Measurements from ENCODE around the gene SRPK2. TPM values are rescaled to one million over a fixed set of nuclear protein-coding genes. Genes with fewer than 3 reads are reported as not detected.

Gene SRPK2
- polyA plus RNA-seq, 1 of the 3 experiments (the other 2 are of a cell fraction) = 15.4 TPM

- Histone ChIP-seq H3K9ac (no peak overlapping the region), H3K4me2 (no peak overlapping the region), H3K27ac (ENCODE audit: low read depth in 2 of 2, low read length in 1 of 2) (no peak overlapping the region), H3K27me3 (ENCODE audit: insufficient read depth) (no peaks in the 10 kb centered on the region), H3K36me3 (replicated peaks in 1 of 2; ENCODE audit: control insufficient read depth in 1 of 2, insufficient read depth in 2 of 2, low read length in 1 of 2) (peaks cover 0 to 2% of the 10 kb centered on the region in 2 experiments), H3K9me2 (no peaks in the 10 kb centered on the region), H4K20me1 (ENCODE audit: insufficient read depth) (peaks cover 42% of the 10 kb centered on the region), H3F3A (replicated peaks; ENCODE audit: insufficient read depth) (peaks cover 13% of the 10 kb centered on the region), H3K4me1 (ENCODE audit: control insufficient read depth in 1 of 2, insufficient read depth in 2 of 2, low read depth in 1 of 2, low read length in 1 of 2) (peaks cover 12 to 34% of the 10 kb centered on the region in 2 experiments; a peak in 3 of 4 replicates), H3K4me3 (ENCODE audit: low read depth in 2 of 2, low read length in 1 of 2) (no peak overlapping the region), H3K9me3 (no peaks in the 10 kb centered on the region), H2AFZ (ENCODE audit: low read depth) (no peak overlapping the region), H3K79me2 (ENCODE audit: insufficient read depth) (peaks cover 93% of the 10 kb centered on the region)
- WGBS (ENCODE audit: low lambda C conversion rate) = 95% methylated on average over 3 of the region's 3 CpGs
- ChIA-PET POLR2A (no interaction called here), CTCF (interaction anchor here (1.0 to 1.9 kb wide), 4 partner anchors 9 to 179 kb away, joined by 3 to 5 read pairs (median 4); no protein-coding TSS in a partner anchor)
- TF ChIP-seq RAD21 (IDR thresholded peaks at IDR 0.05; ENCODE audit: low read length) (no peak), MEF2A (IDR thresholded peaks at IDR 0.05; ENCODE audit: borderline replicate concordance, low read depth) (no peak), NRF1 (IDR thresholded peaks at IDR 0.05; ENCODE audit: low read depth, low read length) (no peak)
- DNase-seq = no peak
Measured at GRCh38 chr7:105250706-105251105, 138.0 kb downstream of the SRPK2 start.

- POLR2A ChIA-PET = no interaction called here
- DNase-seq = no peak
- Histone ChIP-seq H3K4me1 (ENCODE audit: control insufficient read depth in 1 of 2, insufficient read depth in 2 of 2, low read depth in 1 of 2, low read length in 1 of 2) (peaks cover 16 to 34% of the 10 kb centered on the region in 2 experiments; a peak in 3 of 4 replicates), H3K4me3 (ENCODE audit: low read depth in 2 of 2, low read length in 1 of 2) (no peak overlapping the region), H4K20me1 (ENCODE audit: insufficient read depth) (peaks cover 42% of the 10 kb centered on the region), H3K36me3 (replicated peaks in 1 of 2; ENCODE audit: control insufficient read depth in 1 of 2, insufficient read depth in 2 of 2, low read length in 1 of 2) (peaks cover 0 to 2% of the 10 kb centered on the region in 2 experiments), H3K27ac (ENCODE audit: low read depth in 2 of 2, low read length in 1 of 2) (no peak overlapping the region), H3F3A (replicated peaks; ENCODE audit: insufficient read depth) (peaks cover 13% of the 10 kb centered on the region), H3K27me3 (ENCODE audit: insufficient read depth) (no peaks in the 10 kb centered on the region), H3K79me2 (ENCODE audit: insufficient read depth) (peaks cover 93% of the 10 kb centered on the region), H3K9ac (no peak overlapping the region), H3K4me2 (no peak overlapping the region), H2AFZ (ENCODE audit: low read depth) (no peak overlapping the region), H3K9me3 (no peaks in the 10 kb centered on the region), H3K9me2 (no peaks in the 10 kb centered on the region)
- WGBS (ENCODE audit: low lambda C conversion rate) = 96% methylated on average over 4 of the region's 4 CpGs
- TF ChIP-seq RFX5 (IDR thresholded peaks at IDR 0.05; ENCODE audit: low read length) = no peak
- no peak for TF ChIP-seq GATA2 (CRISPR knock-in tag; IDR thresholded peaks at IDR 0.05)
- TF ChIP-seq EZH2phosphoT487 (IDR thresholded peaks at IDR 0.05; ENCODE audit: borderline replicate concordance, low read depth) = no peak
- CTCF ChIA-PET = interaction anchor here (1.0 to 1.9 kb wide), 4 partner anchors 9 to 180 kb away, joined by 3 to 5 read pairs (median 4); no protein-coding TSS in a partner anchor
Measured at GRCh38 chr7:105250239-105250638, 138.5 kb downstream of the SRPK2 start.

GRCh38 chr7:105249216-105249615 is 139.5 kb downstream of the SRPK2 start:
- H3K9me2 ChIP-seq = no peaks in the 10 kb centered on the region
- no peaks in the 10 kb centered on the region for H3K27me3 ChIP-seq (ENCODE audit: insufficient read depth)
- CTCF ChIA-PET = interaction anchor here (1.2 to 1.5 kb wide), 2 partner anchors 12 to 103 kb away, joined by 4 to 5 read pairs; no protein-coding TSS in a partner anchor
- H3K9ac ChIP-seq = no peak overlapping the region
- no peak for DNase-seq
- peaks cover 19 to 34% of the 10 kb centered on the region in 2 experiments; a peak in 3 of 4 replicates for H3K4me1 ChIP-seq (ENCODE audit: control insufficient read depth in 1 of 2, insufficient read depth in 2 of 2, low read depth in 1 of 2, low read length in 1 of 2)
- peaks cover 46% of the 10 kb centered on the region for H4K20me1 ChIP-seq (ENCODE audit: insufficient read depth)
- H3K79me2 ChIP-seq (ENCODE audit: insufficient read depth) = peaks cover 91% of the 10 kb centered on the region
- H3K36me3 ChIP-seq (replicated peaks in 1 of 2; ENCODE audit: control insufficient read depth in 1 of 2, insufficient read depth in 2 of 2, low read length in 1 of 2) = peaks cover 0 to 2% of the 10 kb centered on the region in 2 experiments
- no peak overlapping the region for H3K4me2 ChIP-seq
- no peak overlapping the region for H3K4me3 ChIP-seq (ENCODE audit: low read depth in 2 of 2, low read length in 1 of 2)
- no peak overlapping the region for H2AFZ ChIP-seq (ENCODE audit: low read depth)
- H3K9me3 ChIP-seq = no peaks in the 10 kb centered on the region
- peaks cover 13% of the 10 kb centered on the region for H3F3A ChIP-seq (replicated peaks; ENCODE audit: insufficient read depth)
- TF ChIP-seq EP300 (IDR thresholded peaks at IDR 0.05; ENCODE audit: borderline replicate concordance in 1 of 2, low read depth in 1 of 2, low read length in 1 of 2) = no peak
- TF ChIP-seq, protein P1, sequence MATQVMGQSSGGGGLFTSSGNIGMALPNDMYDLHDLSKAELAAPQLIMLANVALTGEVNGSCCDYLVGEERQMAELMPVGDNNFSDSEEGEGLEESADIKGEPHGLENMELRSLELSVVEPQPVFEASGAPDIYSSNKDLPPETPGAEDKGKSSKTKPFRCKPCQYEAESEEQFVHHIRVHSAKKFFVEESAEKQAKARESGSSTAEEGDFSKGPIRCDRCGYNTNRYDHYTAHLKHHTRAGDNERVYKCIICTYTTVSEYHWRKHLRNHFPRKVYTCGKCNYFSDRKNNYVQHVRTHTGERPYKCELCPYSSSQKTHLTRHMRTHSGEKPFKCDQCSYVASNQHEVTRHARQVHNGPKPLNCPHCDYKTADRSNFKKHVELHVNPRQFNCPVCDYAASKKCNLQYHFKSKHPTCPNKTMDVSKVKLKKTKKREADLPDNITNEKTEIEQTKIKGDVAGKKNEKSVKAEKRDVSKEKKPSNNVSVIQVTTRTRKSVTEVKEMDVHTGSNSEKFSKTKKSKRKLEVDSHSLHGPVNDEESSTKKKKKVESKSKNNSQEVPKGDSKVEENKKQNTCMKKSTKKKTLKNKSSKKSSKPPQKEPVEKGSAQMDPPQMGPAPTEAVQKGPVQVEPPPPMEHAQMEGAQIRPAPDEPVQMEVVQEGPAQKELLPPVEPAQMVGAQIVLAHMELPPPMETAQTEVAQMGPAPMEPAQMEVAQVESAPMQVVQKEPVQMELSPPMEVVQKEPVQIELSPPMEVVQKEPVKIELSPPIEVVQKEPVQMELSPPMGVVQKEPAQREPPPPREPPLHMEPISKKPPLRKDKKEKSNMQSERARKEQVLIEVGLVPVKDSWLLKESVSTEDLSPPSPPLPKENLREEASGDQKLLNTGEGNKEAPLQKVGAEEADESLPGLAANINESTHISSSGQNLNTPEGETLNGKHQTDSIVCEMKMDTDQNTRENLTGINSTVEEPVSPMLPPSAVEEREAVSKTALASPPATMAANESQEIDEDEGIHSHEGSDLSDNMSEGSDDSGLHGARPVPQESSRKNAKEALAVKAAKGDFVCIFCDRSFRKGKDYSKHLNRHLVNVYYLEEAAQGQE (IDR thresholded peaks at IDR 0.05; ENCODE audit: low read depth, low read length) = no peak
- TF ChIP-seq JUND (IDR thresholded peaks at IDR 0.05) = no peak
- no peak for TF ChIP-seq RCOR1 (IDR thresholded peaks at IDR 0.05; ENCODE audit: low read length)
- no peak for TF ChIP-seq ELF1 (IDR thresholded peaks at IDR 0.05)
- POLR2A ChIA-PET = interaction anchor here (1.2 kb wide), 1 partner anchor 20 kb away, joined by 3 read pairs; no protein-coding TSS in a partner anchor
- peak overlapping the region in 1 of 2 experiments; percentile 19; a peak in 2 of 4 replicates for H3K27ac ChIP-seq (ENCODE audit: low read depth in 2 of 2, low read length in 1 of 2)

Measured in SK-N-SH (cell line).